Activated naive CD4-positive, alpha-beta T cell treated with anti-CD3 and anti-CD28 coated beads, Interleukin-2, amount 10 ng/mL, durations not matched to agents 7 days and 5 days (primary cell): Measurements from ENCODE around the gene CAMK2A.

Experiments
- CTCF ChIA-PET: fragments of 350-600 bp; sonication (Branson Sonifier 250); formaldehyde crosslinking; loops from one replicate; lab custom pipeline; 2021; ENCODE audit warnings: antibody characterized with exemption; lab: Charles Lee
- DNase-seq: peaks from one replicate; pipeline ENCODE4 v3.0.0-alpha.2; 2020
- H3K27ac Mint-ChIP-seq: one replicate; pipeline ENCODE4 v1.8.0; 2021; ENCODE audit warnings: mild to moderate bottlenecking, moderate library complexity, mixed read lengths
- H3K27me3 Mint-ChIP-seq: one replicate; pipeline ENCODE4 v1.8.0; 2021; ENCODE audit warnings: mild to moderate bottlenecking, mixed read lengths
- H3K36me3 Mint-ChIP-seq: one replicate; pipeline ENCODE4 v1.8.0; 2021; ENCODE audit warnings: mixed read lengths
- H3K4me1 Mint-ChIP-seq: one replicate; pipeline ENCODE4 v1.8.0; 2021; ENCODE audit warnings: mixed read lengths
- H3K4me3 Mint-ChIP-seq: one replicate; pipeline ENCODE4 v1.8.0; 2021; ENCODE audit warnings: mild to moderate bottlenecking, moderate library complexity, mixed read lengths
- H3K9me3 Mint-ChIP-seq: one replicate; pipeline ENCODE4 v1.8.0; 2021; ENCODE audit warnings: mixed read lengths

The CAMK2A gene

GRCh38 chr5:150286820-150287219 lies 2.8 kb downstream of the CAMK2A start:
- Mint-ChIP-seq H3K4me3 (no peak overlapping the region), H3K9me3 (no peaks in the 10 kb centered on the region), H3K36me3 (no peaks in the 10 kb centered on the region), H3K4me1 (no peaks in the 10 kb centered on the region), H3K27ac (no peak overlapping the region), H3K27me3 (peaks cover 32% of the 10 kb centered on the region)
- CTCF ChIA-PET = no interaction called here
- DNase-seq = no peak

DNA sequence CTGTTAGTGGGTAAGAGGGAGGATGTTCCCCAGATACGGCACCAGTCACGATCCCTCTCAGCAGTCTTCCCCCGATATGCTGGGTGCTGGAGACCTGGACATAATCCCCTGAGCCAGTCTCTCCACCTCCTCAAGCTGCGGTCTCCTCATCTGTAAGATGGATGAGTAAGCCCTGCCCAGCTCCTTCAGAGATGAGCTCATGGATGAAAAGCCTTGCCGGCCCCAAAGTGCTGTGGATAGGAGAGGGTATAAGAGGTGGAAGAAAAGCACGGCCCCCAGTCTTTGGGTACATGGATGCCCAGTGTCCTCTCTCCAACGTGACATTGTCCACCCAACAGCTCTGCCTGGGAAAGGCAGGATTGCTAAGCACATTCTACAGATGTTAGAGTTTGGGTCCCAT lies 4.5 kb downstream of the CAMK2A start:
- Mint-ChIP-seq H3K4me1 (no peaks in the 10 kb centered on the region), H3K9me3 (no peaks in the 10 kb centered on the region), H3K36me3 (no peaks in the 10 kb centered on the region), H3K27ac (no peak overlapping the region), H3K27me3 (peaks cover 33% of the 10 kb centered on the region), H3K4me3 (no peak overlapping the region)
- CTCF ChIA-PET = no interaction called here
- no peak for DNase-seq

- Mint-ChIP-seq H3K4me1 (no peaks in the 10 kb centered on the region), H3K9me3 (no peaks in the 10 kb centered on the region), H3K4me3 (no peak overlapping the region), H3K27ac (no peak overlapping the region), H3K36me3 (no peaks in the 10 kb centered on the region), H3K27me3 (peaks cover 32% of the 10 kb centered on the region)
- CTCF ChIA-PET = no interaction called here
- no peak for DNase-seq
Measured at GRCh38 chr5:150284311-150284710, 5.3 kb downstream of the CAMK2A start.

DNA sequence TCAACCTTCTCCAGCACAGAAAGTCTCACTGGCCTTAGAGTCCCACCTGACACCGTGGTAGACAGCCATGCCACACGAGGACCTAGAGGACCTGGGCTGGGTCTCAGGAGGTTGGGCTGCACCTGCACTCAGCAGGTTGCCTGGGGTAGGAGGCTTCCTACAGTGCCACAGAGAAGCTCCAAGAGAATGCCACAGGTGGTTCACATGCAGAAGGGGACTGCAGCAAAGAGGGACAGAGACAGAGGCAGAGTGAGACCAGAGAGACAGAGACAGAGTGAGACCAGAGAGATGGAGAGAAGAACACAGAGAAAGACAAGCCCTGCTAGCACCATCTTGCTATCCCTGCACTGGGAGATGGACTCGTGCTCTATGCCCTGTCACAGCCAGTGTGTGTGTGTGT lies 5.7 kb downstream of the CAMK2A start:
- Mint-ChIP-seq H3K4me1 (no peaks in the 10 kb centered on the region), H3K9me3 (no peaks in the 10 kb centered on the region), H3K27ac (no peak overlapping the region), H3K36me3 (no peaks in the 10 kb centered on the region), H3K27me3 (peaks cover 28% of the 10 kb centered on the region), H3K4me3 (no peak overlapping the region)
- CTCF ChIA-PET = no interaction called here
- no peak for DNase-seq

DNA sequence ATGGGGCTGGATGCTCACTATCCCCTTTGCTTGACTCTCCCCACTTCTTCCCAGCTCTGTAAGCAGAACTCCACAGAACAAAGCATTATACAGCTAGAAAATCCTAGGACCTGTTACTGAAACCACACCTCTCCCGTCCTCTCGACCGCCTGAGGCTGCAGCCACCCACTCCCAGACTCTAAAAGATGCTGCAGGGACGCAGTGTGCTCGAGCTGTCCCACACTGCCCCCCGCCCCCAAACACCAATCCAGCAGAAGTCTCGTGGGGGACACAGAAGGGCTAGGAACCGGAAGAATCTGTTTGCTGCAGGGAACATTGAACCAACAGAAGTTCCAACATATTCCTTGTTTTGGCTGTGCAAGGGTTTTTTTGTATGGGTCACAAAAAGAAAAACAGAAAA lies 7.6 kb downstream of the CAMK2A start:
- H3K27ac Mint-ChIP-seq = no peak overlapping the region
- H3K36me3 Mint-ChIP-seq = no peaks in the 10 kb centered on the region
- DNase-seq = no peak
- no peak overlapping the region for H3K4me3 Mint-ChIP-seq
- H3K9me3 Mint-ChIP-seq = no peaks in the 10 kb centered on the region
- CTCF ChIA-PET = no interaction called here
- H3K27me3 Mint-ChIP-seq = peaks cover 32% of the 10 kb centered on the region
- H3K4me1 Mint-ChIP-seq = peaks cover 2% of the 10 kb centered on the region

DNA sequence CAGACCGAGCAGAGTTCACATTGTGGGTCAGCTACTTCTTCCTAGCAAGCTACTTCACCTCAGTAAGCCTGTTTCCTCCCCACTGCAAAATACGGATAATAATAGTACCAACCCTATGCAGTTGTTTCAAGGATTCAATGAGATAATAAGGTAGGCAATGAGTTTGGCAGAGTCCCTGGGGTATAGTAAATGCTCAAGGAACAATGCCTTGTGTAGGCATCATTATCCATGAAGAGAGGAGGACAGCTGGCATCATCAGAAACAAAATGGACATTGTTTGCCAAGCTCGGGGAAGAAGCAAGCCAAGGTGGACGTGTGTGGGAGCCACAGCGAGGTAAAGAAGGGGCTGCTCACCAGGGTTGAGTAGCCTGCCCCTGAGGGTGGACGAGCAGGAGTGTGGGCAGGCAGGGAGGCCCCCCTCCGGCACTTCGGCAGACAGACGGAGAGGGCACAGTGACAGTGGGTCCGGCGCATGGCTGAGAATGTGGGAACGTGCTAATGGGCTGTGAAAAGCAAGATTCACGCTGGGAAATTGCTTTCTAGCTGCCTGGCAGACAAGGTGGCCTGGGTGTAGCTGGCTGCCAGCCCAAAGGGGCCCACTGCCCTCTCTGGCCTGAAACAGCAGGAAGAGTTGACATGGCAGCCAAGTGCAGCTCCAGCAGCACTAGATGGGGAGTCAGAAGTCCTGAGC lies 10.1 kb downstream of the CAMK2A start:
- peaks cover 2% of the 10 kb centered on the region for H3K4me1 Mint-ChIP-seq
- CTCF ChIA-PET = no interaction called here
- H3K36me3 Mint-ChIP-seq = no peaks in the 10 kb centered on the region
- no peaks in the 10 kb centered on the region for H3K9me3 Mint-ChIP-seq
- no peak overlapping the region for H3K27ac Mint-ChIP-seq
- no peak overlapping the region for H3K4me3 Mint-ChIP-seq
- H3K27me3 Mint-ChIP-seq = peaks cover 42% of the 10 kb centered on the region
- no peak for DNase-seq

- Mint-ChIP-seq H3K4me3 (no peak overlapping the region), H3K27ac (no peak overlapping the region), H3K9me3 (no peaks in the 10 kb centered on the region), H3K27me3 (peaks cover 42% of the 10 kb centered on the region), H3K4me1 (peaks cover 2% of the 10 kb centered on the region), H3K36me3 (no peaks in the 10 kb centered on the region)
- DNase-seq = no peak
- CTCF ChIA-PET = no interaction called here
Measured at GRCh38 chr5:150278916-150279315, 10.7 kb downstream of the CAMK2A start.

DNA sequence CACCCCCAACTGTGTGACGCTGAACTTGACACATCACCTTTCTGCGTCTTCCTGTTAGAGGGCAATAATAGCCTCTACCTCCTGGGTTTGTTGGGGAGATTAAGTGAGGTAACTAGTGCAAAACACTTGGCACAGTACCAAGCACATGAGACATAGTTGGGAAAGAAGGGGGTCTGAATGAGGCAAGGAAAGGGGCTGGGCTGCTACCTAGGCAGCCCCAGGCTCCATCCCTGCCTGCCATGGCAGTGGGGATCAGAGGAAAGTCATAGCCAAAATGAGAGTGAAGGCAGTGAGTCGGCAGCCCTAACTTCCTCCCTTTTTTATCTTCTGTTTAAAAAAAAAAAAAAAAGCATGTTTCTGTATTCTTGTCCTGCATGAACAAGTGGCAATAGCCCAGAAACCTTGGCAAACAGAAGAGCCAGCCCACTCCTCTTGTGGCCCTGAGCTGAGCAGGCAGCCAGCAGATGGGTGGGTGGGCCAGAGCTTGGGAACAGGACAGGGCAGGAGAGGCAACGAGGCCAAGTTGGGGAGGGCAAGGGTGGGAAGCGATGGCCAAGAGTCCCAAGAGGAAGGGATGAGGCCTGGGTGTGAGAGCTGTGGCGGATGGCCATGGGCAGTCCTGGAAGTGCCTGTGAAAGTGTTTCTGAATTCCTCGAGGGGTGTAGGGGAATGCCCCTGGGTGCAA lies 11.4 kb downstream of the CAMK2A start:
- CTCF ChIA-PET = no interaction called here
- H3K9me3 Mint-ChIP-seq = no peaks in the 10 kb centered on the region
- DNase-seq = no peak

GRCh38 chr5:150277043-150277442 lies 12.5 kb downstream of the CAMK2A start:
- Mint-ChIP-seq H3K9me3 (no peaks in the 10 kb centered on the region), H3K4me1 (peaks cover 2% of the 10 kb centered on the region)
- CTCF ChIA-PET = interaction anchor here (1.9 kb wide), 1 partner anchor 73 kb away, joined by 4 read pairs; no protein-coding TSS in a partner anchor

More for the DNA sequence above, 11.4 kb downstream of the CAMK2A start:
- Mint-ChIP-seq H3K27ac (no peak overlapping the region), H3K36me3 (no peaks in the 10 kb centered on the region), H3K4me3 (no peak overlapping the region), H3K27me3 (peaks cover 39% of the 10 kb centered on the region), H3K4me1 (peaks cover 2% of the 10 kb centered on the region)

DNA sequence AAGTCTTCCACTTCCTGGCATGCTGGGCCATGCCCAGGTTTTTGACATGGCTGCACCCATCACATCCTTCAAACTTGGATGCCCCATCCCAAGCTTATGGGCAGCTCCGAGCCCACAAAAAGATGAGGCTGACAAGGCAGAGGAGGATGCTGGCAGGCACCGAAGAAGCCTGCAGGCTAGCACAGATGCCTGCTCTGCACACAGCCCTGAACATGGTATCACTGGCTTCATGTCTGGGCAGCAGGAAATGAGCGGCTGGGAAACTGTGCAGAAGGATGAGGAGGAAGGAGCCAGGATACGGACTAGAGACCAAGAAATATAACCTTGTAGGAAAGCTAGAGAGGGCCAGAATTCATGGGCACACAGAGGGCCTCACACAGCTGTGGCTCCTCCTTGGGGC lies 14.8 kb downstream of the CAMK2A start:
- no peaks in the 10 kb centered on the region for H3K36me3 Mint-ChIP-seq
- peaks cover 2% of the 10 kb centered on the region for H3K4me1 Mint-ChIP-seq
- no peaks in the 10 kb centered on the region for H3K9me3 Mint-ChIP-seq
- H3K27me3 Mint-ChIP-seq = peaks cover 29% of the 10 kb centered on the region
- CTCF ChIA-PET = no interaction called here
- no peak overlapping the region for H3K4me3 Mint-ChIP-seq
- H3K27ac Mint-ChIP-seq = no peak overlapping the region
- DNase-seq = no peak

More at GRCh38 chr5:150277043-150277442, 12.5 kb downstream of the CAMK2A start:
- peaks cover 44% of the 10 kb centered on the region for H3K27me3 Mint-ChIP-seq
- H3K4me3 Mint-ChIP-seq = no peak overlapping the region
- DNase-seq = no peak
- no peaks in the 10 kb centered on the region for H3K36me3 Mint-ChIP-seq
- H3K27ac Mint-ChIP-seq = no peak overlapping the region

GRCh38 chr5:150272531-150272930 lies 17.0 kb downstream of the CAMK2A start:
- Mint-ChIP-seq H3K36me3 (no peaks in the 10 kb centered on the region), H3K9me3 (no peaks in the 10 kb centered on the region), H3K4me3 (no peak overlapping the region), H3K27ac (no peak overlapping the region), H3K27me3 (peaks cover 19% of the 10 kb centered on the region), H3K4me1 (no peaks in the 10 kb centered on the region)
- CTCF ChIA-PET = no interaction called here
- DNase-seq = no peak

DNA sequence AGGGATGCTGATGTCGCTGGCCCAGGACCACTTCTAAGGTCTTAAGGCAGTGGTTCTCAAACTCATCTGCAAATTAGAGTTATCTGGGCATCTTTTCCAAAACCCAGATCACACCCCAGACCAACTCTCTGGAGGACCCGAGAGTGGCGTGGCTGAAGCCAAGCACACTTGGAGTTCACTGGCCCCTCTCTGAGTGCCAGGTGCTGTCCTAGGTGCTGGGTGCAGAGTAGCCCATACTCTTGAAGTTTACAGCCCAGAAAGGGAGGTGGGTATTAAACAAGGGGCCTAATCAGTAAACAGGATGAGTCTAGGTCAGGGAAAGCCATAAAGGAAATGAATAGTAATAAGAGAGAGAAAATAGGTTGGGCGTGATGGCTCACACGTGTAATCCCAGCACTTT lies 17.6 kb downstream of the CAMK2A start:
- CTCF ChIA-PET = interaction anchor here (1.3 kb wide), 1 partner anchor 79 kb away, joined by 4 read pairs; no protein-coding TSS in a partner anchor
- Mint-ChIP-seq H3K36me3 (no peaks in the 10 kb centered on the region), H3K4me1 (no peaks in the 10 kb centered on the region), H3K27ac (no peak overlapping the region), H3K4me3 (no peak overlapping the region), H3K9me3 (no peaks in the 10 kb centered on the region), H3K27me3 (peaks cover 20% of the 10 kb centered on the region)
- no peak for DNase-seq

DNA sequence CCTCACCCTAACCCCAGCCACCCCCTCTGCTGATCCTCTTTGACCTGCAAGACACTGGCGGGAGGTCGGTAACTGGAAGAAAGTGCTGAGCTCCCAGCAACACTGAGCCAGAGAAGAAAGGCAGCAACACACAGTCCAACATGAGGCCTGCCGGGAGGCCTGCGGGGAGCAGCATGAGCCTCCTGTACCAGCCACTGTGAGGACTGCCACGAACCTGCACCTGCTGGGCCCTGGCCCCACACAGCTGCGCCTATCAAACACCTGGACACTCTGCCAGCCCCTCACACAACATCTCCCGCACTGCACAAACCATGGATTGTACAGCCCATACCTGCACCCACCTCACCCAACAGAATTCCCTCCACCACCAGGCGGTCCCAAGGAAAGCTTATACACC lies 18.3 kb downstream of the CAMK2A start:
- H3K9me3 Mint-ChIP-seq = no peaks in the 10 kb centered on the region
- no peaks in the 10 kb centered on the region for H3K4me1 Mint-ChIP-seq
- no peaks in the 10 kb centered on the region for H3K36me3 Mint-ChIP-seq
- H3K27ac Mint-ChIP-seq = no peak overlapping the region
- DNase-seq = no peak
- no peak overlapping the region for H3K4me3 Mint-ChIP-seq
- CTCF ChIA-PET = interaction anchor here (1.3 kb wide), 1 partner anchor 79 kb away, joined by 4 read pairs; no protein-coding TSS in a partner anchor
- peaks cover 21% of the 10 kb centered on the region for H3K27me3 Mint-ChIP-seq

DNA sequence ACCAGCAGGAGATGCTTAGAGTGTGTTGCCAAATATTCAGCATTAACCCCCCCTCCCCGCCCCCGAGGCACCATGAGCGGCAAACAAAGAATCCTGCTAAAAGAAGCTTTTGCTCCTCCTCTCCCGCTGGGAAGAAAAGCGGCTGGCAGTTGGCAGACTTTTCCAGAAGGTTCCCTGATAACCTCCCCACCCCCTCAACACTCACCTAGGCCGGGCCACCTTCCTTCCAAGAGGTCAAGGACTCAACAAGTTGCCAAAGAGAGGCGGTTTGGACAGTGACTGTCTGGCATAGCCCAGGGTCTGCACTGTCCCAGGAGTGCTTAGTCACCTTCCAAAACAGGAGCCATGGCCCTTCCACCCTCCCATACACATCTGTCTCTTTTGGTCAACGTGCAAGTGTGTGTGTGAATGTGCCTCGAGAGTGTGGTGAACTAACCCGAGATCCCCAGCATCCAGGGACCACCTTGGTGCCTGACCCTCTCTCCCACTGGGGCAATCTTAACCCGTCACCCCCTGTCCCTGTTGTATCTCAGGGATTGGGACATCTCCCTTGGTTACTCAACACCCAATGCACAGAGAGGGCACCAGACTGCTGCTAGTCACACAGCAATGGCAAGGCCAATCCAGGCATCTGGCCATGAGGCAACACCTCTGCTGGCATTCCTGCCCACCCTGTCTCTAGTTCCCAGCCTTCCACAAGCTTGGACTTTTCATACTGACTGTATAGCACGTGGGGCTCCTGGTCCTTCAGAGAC lies 18.9 kb downstream of the CAMK2A start:
- CTCF ChIA-PET = interaction anchor here (1.3 kb wide), 1 partner anchor 80 kb away, joined by 4 read pairs; no protein-coding TSS in a partner anchor
- Mint-ChIP-seq H3K27me3 (peaks cover 20% of the 10 kb centered on the region), H3K27ac (no peak overlapping the region), H3K4me1 (no peaks in the 10 kb centered on the region), H3K4me3 (no peak overlapping the region), H3K9me3 (no peaks in the 10 kb centered on the region), H3K36me3 (no peaks in the 10 kb centered on the region)
- no peak for DNase-seq
